NCI-H345 treated with DMSO at 0.1 percent for 48 hours (cell line): Measurements from ENCODE around the gene CCN5.

Experiments
- DNase-seq: peaks from one replicate; lab custom pipeline; 2025; ENCODE audit not compliant: unreplicated experiment; lab: John Stamatoyannopoulos, UW

The CCN5 gene

GRCh38 chr20:44715499-44716308, 535 bp downstream of the CCN5 start:
- DNase-seq = no peak

GRCh38 chr20:44716309-44717106, 1.3 kb downstream of the CCN5 start:
- DNase-seq = no peak

- DNase-seq = no peak
These were observed 2.8 kb downstream of the CCN5 start for GRCh38 chr20:44717986-44718385.

GRCh38 chr20:44719841-44720240, 4.7 kb downstream of the CCN5 start:
- DNase-seq = no peak

GRCh38 chr20:44720621-44720996, 5.4 kb downstream of the CCN5 start:
- no peak for DNase-seq

- no peak for DNase-seq
These were observed 6.0 kb downstream of the CCN5 start for GRCh38 chr20:44720997-44721784.

GRCh38 chr20:44721785-44722054, 6.6 kb downstream of the CCN5 start:
- no peak for DNase-seq

- no peak for DNase-seq
These were observed 7.8 kb downstream of the CCN5 start for GRCh38 chr20:44722990-44723389.

GRCh38 chr20:44723391-44723790, 8.2 kb downstream of the CCN5 start:
- DNase-seq = no peak

GRCh38 chr20:44723798-44724362, 8.7 kb downstream of the CCN5 start:
- DNase-seq = no peak

- no peak for DNase-seq
These were observed 9.4 kb downstream of the CCN5 start for GRCh38 chr20:44724423-44725091.

GRCh38 chr20:44725837-44726236, 10.7 kb downstream of the CCN5 start:
- no peak for DNase-seq

- DNase-seq = no peak
These were observed 11.9 kb downstream of the CCN5 start for GRCh38 chr20:44727039-44727438.

- no peak for DNase-seq
These were observed 12.5 kb downstream of the CCN5 start for GRCh38 chr20:44727651-44728050.

GRCh38 chr20:44728801-44729443, 13.8 kb downstream of the CCN5 start:
- DNase-seq = peak; percentile 70

GRCh38 chr20:44730441-44730840, 15.3 kb downstream of the CCN5 start:
- DNase-seq = no peak

- no peak for DNase-seq
These were observed 16.5 kb downstream of the CCN5 start for GRCh38 chr20:44731657-44732056.

GRCh38 chr20:44732327-44732726, 17.2 kb downstream of the CCN5 start:
- DNase-seq = no peak

GRCh38 chr20:44733341-44734069, 18.3 kb downstream of the CCN5 start:
- peak; percentile 49 for DNase-seq

GRCh38 chr20:44734938-44735337, 19.8 kb downstream of the CCN5 start:
- no peak for DNase-seq
